HCT116 (cell line): ENCODE data around the gene MRPS34. TPM values are rescaled to one million over a fixed set of nuclear protein-coding genes. Genes with fewer than 3 reads are reported as not detected.

ENCODE experiments used
- ATAC-seq: fragments of 200-7000 bp; cut with Tn5 transposase; 2 replicates; pipeline ENCODE4 v1.9.1; 2020; ENCODE audit warnings: mild to moderate bottlenecking, moderate library complexity
- BruUV-seq: library from RNA; stranded (reverse); fragments of 400-500 nt; replicated peaks from 2 replicates; lab custom pipeline; 2021; lab: Mats Ljungman, UMichigan
- CTCF ChIA-PET: fragments of 300-600 bp; sonication (Branson Sonifier 250); formaldehyde crosslinking; loops from one replicate; lab custom pipeline; 2021; ENCODE audit warnings: antibody characterized with exemption; lab: Charles Lee
- POLR2A ChIA-PET: fragments of 300-600, 350-600 bp; sonication (Branson Sonifier 250); formaldehyde crosslinking; loops from one replicate; lab custom pipeline; 2021; ENCODE audit warnings: antibody characterized with exemption; lab: Charles Lee
- RAD21 ChIA-PET, 2 experiments: fragments of 300-600 bp; sonication (Branson Sonifier 250); formaldehyde crosslinking; loops; one replicate each; lab custom pipeline; 2023; ENCODE audit warnings: low total read pairs in 2 of 2; ENCODE audit not compliant: uncharacterized antibody in 2 of 2, unreplicated experiment in 2 of 2, low non-redundant PET in 1 of 2; lab: Charles Lee
- DNase-seq: peaks from one replicate; pipeline ENCODE4 v3.0.0-alpha.2; 2010; ENCODE audit warnings: low read depth, low spot score
- H2AFZ ChIP-seq: fragments of 200-600 bp; shearing (Covaris generic), sonication (generic); 2 replicates; pipeline ENCODE4 v1.6.1; 2017; ENCODE audit warnings: low read depth, mixed run types, mixed read lengths, antibody characterized with exemption, low read length; ENCODE audit not compliant: poor library complexity, severe bottlenecking
- H3K27ac ChIP-seq: 2 replicates; pipeline ENCODE4 v1.5.1; 2012; ENCODE audit warnings: low read depth, low read length
- H3K27me3 ChIP-seq: fragments of 200-600 bp; sonication (generic); 2 replicates; pipeline ENCODE4 v1.6.1; 2016; ENCODE audit warnings: mixed run types, low read length, mixed read lengths; ENCODE audit not compliant: insufficient read depth
- H3K36me3 ChIP-seq, 2 experiments: fragments of 200-500 bp in 1 of 2; fragments of 200-600 bp in 1 of 2; sonication (Bioruptor generic) in 1 of 2; sonication (generic) in 1 of 2; 2 replicates each; pipeline versions ENCODE4 v1.5.1 to v1.6.1; 2014 to 2016; ENCODE audit warnings: low read length in 2 of 2, inconsistent platforms in 1 of 2, mixed read lengths in 1 of 2, mixed run types in 1 of 2; ENCODE audit not compliant: insufficient read depth in 2 of 2, control insufficient read depth in 1 of 2
- H3K4me1 ChIP-seq, 2 experiments: fragments of 200-600 bp in 1 of 2; sonication (generic) in 1 of 2; 2 replicates each; pipeline versions ENCODE4 v1.5.1 to v1.6.1; 2012 to 2017; ENCODE audit warnings: low read length in 2 of 2, inconsistent platforms in 1 of 2, mild to moderate bottlenecking in 1 of 2, mixed read lengths in 1 of 2, mixed run types in 1 of 2, moderate library complexity in 1 of 2; ENCODE audit not compliant: insufficient read depth in 2 of 2, control insufficient read depth in 1 of 2
- H3K4me2 ChIP-seq: fragments of 200-600 bp; sonication (generic); 2 replicates; pipeline ENCODE4 v1.6.1; 2017; ENCODE audit warnings: mixed run types, low read length, mixed read lengths
- H3K4me3 ChIP-seq, 2 experiments: fragments of 200-600 bp in 1 of 2; sonication (generic) in 1 of 2; replicated peaks in 1 of 2; 2 replicates each; pipeline ENCODE4 v1.5.1; 2011 to 2016; ENCODE audit warnings: low read length in 2 of 2, control low read depth in 1 of 2, low read depth in 1 of 2, mild to moderate bottlenecking in 1 of 2, mixed read lengths in 1 of 2, mixed run types in 1 of 2
- H3K79me2 ChIP-seq: fragments of 200-600 bp; sonication (generic); 2 replicates; pipeline ENCODE4 v1.6.1; 2017; ENCODE audit warnings: mild to moderate bottlenecking, mixed run types, low read length, moderate library complexity, mixed read lengths; ENCODE audit not compliant: insufficient read depth
- H3K9ac ChIP-seq: fragments of 200-600 bp; sonication (generic); 2 replicates; pipeline ENCODE4 v1.6.1; 2016; ENCODE audit warnings: low read length, mixed read lengths
- H3K9me2 ChIP-seq: fragments of 200-600 bp; sonication (generic), shearing (Covaris generic); 2 replicates; pipeline ENCODE4 v1.6.1; 2017; ENCODE audit warnings: mixed run types, mild to moderate bottlenecking, moderate library complexity; ENCODE audit not compliant: insufficient read depth
- H3K9me3 ChIP-seq, 2 experiments: fragments of 200-500 bp in 1 of 2; fragments of 200-600 bp in 1 of 2; sonication (Bioruptor generic) in 1 of 2; sonication (generic) in 1 of 2; 2 replicates each; pipeline ENCODE4 v1.6.1; 2014 to 2017; ENCODE audit warnings: low read length in 2 of 2, mixed read lengths in 2 of 2, inconsistent platforms in 1 of 2, low read depth in 1 of 2, mild to moderate bottlenecking in 1 of 2, mixed run types in 1 of 2, moderate library complexity in 1 of 2; ENCODE audit not compliant: control insufficient read depth in 1 of 2, insufficient read depth in 1 of 2
- H4K20me1 ChIP-seq: fragments of 200-600 bp; sonication (generic), shearing (Covaris generic); 2 replicates; pipeline ENCODE4 v1.6.1; 2017; ENCODE audit warnings: mixed run types, mild to moderate bottlenecking, moderate library complexity; ENCODE audit not compliant: insufficient read depth
- ATF3 ChIP-seq: IDR thresholded peaks from 2 replicates; pipeline ENCODE4 v1.6.1; 2012
- CBX3 ChIP-seq: IDR thresholded peaks from 2 replicates; pipeline ENCODE4 v1.6.1; 2012; ENCODE audit warnings: low read depth
- EGR1 ChIP-seq: IDR thresholded peaks from 2 replicates; pipeline ENCODE4 v1.6.1; 2012; ENCODE audit warnings: low read depth
- ELF1 ChIP-seq: IDR thresholded peaks from 2 replicates; pipeline ENCODE4 v1.6.1; 2012; ENCODE audit warnings: low read depth, borderline replicate concordance
- EZH2 ChIP-seq: fragments of 200-600 bp; sonication (generic); IDR thresholded peaks from 2 replicates; pipeline ENCODE4 v1.6.1; 2017; ENCODE audit warnings: antibody characterized with exemption, mixed run types
- EZH2phosphoT487 ChIP-seq: fragments of 200-600 bp; IDR thresholded peaks from 2 replicates; pipeline ENCODE4 v1.6.1; 2018; ENCODE audit warnings: antibody characterized with exemption, borderline replicate concordance
- FOSL1 ChIP-seq: IDR thresholded peaks from 2 replicates; pipeline ENCODE4 v1.6.1; 2012; ENCODE audit warnings: low read depth
- JUND ChIP-seq: IDR thresholded peaks from 2 replicates; pipeline ENCODE4 v1.6.1; 2012
- MAX ChIP-seq: IDR thresholded peaks from 2 replicates; pipeline ENCODE4 v1.6.1; 2012
- POLR2A ChIP-seq: IDR thresholded peaks from 2 replicates; pipeline ENCODE4 v1.7.0; 2011; ENCODE audit warnings: borderline replicate concordance; ENCODE audit not compliant: insufficient read depth, insufficient read length; ENCODE audit errors: extremely low read depth
- POLR2AphosphoS5 ChIP-seq: IDR thresholded peaks from 2 replicates; pipeline ENCODE4 v1.6.1; 2011; ENCODE audit warnings: mild to moderate bottlenecking, low read depth, low read length, moderate library complexity
- RAD21 ChIP-seq: IDR thresholded peaks from 2 replicates; pipeline ENCODE4 v1.6.1; 2012; ENCODE audit warnings: low read depth, mild to moderate bottlenecking
- SIN3A ChIP-seq: IDR thresholded peaks from 2 replicates; pipeline ENCODE4 v1.6.1; 2012; ENCODE audit warnings: low read depth
- SP1 ChIP-seq: IDR thresholded peaks from 2 replicates; pipeline ENCODE4 v1.6.1; 2012; ENCODE audit warnings: low read depth
- SRF ChIP-seq: IDR thresholded peaks from 2 replicates; pipeline ENCODE4 v1.6.1; 2012; ENCODE audit warnings: low read depth
- TCF7L2 ChIP-seq: IDR thresholded peaks from 2 replicates; pipeline ENCODE4 v1.7.0; 2011; ENCODE audit warnings: borderline replicate concordance, inconsistent platforms; ENCODE audit not compliant: insufficient read depth, insufficient read length; ENCODE audit errors: extremely low read depth
- YY1 ChIP-seq: IDR thresholded peaks from 2 replicates; pipeline ENCODE4 v1.6.1; 2011; ENCODE audit warnings: low read length, low read depth, moderate library complexity, mild to moderate bottlenecking; ENCODE audit not compliant: insufficient replicate concordance; ENCODE audit errors: extremely low read depth
- ZBTB33 ChIP-seq: IDR thresholded peaks from 2 replicates; pipeline ENCODE4 v1.6.1; 2011; ENCODE audit warnings: mild to moderate bottlenecking, low read length, moderate library complexity; ENCODE audit not compliant: insufficient replicate concordance; ENCODE audit errors: extremely low read depth
- ZFX ChIP-seq: fragments of 450-650 bp; IDR thresholded peaks from 2 replicates; pipeline ENCODE4 v1.6.1; 2017
- ZNF274 ChIP-seq: fragments of 200-500 bp; sonication (Bioruptor generic); IDR thresholded peaks from 2 replicates; pipeline ENCODE4 v1.6.1; 2014; ENCODE audit warnings: mild to moderate bottlenecking, low read depth, low read length, inconsistent platforms
- intact Hi-C: fragments of 100-400 bp; cut with micrococcal nuclease; formaldehyde crosslinking; loops from 2 replicates; pipeline ENCODE4 v1.10.0; 2022
- total RNA-seq: library from RNA; stranded (reverse); gene quantifications from one replicate; pipeline ENCODE4 v1.2.1, GENCODE V29; 2021; ENCODE audit not compliant: unreplicated experiment

The MRPS34 gene
- total RNA-seq, 1 experiment from 2014 or later = 200 TPM

- Histone ChIP-seq H3K27ac (no peak overlapping the region), H3K36me3 (peaks cover 0 to 6% of the 10 kb centered on the region in 2 experiments; a peak in 3 of 4 replicates), H3K4me1 (peaks cover under 1 to 1% of the 10 kb centered on the region in 2 experiments; a peak in 3 of 4 replicates), H3K9ac (no peak overlapping the region), H4K20me1 (no peaks in the 10 kb centered on the region), H3K4me2 (no peak overlapping the region), H3K9me2 (no peaks in the 10 kb centered on the region), H2AFZ (no peak overlapping the region), H3K79me2 (peaks cover 15% of the 10 kb centered on the region), H3K27me3 (no peaks in the 10 kb centered on the region), H3K4me3 (no peak overlapping the region), H3K9me3 (no peaks in the 10 kb centered on the region)
- ChIA-PET POLR2A (no interaction called here), CTCF (no interaction called here), RAD21 (no interaction called here)
- ATAC-seq (no peak), DNase-seq (no peak)
- no TSS peak for BruUV-seq
- intact Hi-C loops = no loop called here
- TF ChIP-seq ZNF274 (no peak), FOSL1 (no peak), CBX3 (no peak), SRF (no peak), RAD21 (no peak), EGR1 (no peak), EZH2 (no peak), JUND (no peak), EZH2phosphoT487 (no peak), ZBTB33 (no peak), ZFX (no peak), ELF1 (no peak), SIN3A (no peak), MAX (no peak), TCF7L2 (no peak), SP1 (no peak), POLR2A (no peak), ATF3 (no peak), POLR2AphosphoS5 (no peak), YY1 (no peak)
Observed at GRCh38 chr16:1729026-1729425, 43.9 kb downstream of the MRPS34 start.
